ENCODE data around the gene CPEB3. TPM values are rescaled to one million over a fixed set of nuclear protein-coding genes. Genes with fewer than 3 reads are reported as not detected.

CPEB3 gene
- total RNA-seq, 4 donors from 2014 or later, result 12.3 to 18.4 (median 12.7) TPM

DNA sequence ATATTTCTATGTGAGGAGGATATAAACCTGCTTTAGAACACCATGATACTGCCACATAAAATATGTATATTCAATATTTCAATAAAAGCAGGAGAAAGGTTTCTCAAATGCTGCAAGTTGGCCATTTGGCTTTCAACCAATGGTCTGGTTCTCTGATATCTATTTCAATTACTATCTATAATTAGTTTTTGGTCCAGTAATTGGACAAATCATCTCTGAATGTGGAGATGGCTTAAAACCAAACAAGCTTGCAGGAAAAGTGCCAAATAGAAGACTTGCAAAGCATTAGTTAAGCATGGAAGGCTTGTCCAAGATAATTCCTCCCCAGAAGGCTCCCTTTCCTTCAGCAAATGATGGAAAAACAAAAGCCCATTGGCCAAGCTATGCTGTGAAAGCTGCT lies 140.1 kb downstream of the CPEB3 start:
- no peaks in the 10 kb centered on the region for H3K36me3 ChIP-seq
- no peak for TF ChIP-seq POLR2A (IDR thresholded peaks at IDR 0.05)
- TF ChIP-seq, protein P1, sequence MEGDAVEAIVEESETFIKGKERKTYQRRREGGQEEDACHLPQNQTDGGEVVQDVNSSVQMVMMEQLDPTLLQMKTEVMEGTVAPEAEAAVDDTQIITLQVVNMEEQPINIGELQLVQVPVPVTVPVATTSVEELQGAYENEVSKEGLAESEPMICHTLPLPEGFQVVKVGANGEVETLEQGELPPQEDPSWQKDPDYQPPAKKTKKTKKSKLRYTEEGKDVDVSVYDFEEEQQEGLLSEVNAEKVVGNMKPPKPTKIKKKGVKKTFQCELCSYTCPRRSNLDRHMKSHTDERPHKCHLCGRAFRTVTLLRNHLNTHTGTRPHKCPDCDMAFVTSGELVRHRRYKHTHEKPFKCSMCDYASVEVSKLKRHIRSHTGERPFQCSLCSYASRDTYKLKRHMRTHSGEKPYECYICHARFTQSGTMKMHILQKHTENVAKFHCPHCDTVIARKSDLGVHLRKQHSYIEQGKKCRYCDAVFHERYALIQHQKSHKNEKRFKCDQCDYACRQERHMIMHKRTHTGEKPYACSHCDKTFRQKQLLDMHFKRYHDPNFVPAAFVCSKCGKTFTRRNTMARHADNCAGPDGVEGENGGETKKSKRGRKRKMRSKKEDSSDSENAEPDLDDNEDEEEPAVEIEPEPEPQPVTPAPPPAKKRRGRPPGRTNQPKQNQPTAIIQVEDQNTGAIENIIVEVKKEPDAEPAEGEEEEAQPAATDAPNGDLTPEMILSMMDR (IDR thresholded peaks at IDR 0.05), result no peak
- H3K9me3 ChIP-seq, result no peaks in the 10 kb centered on the region
- intact Hi-C loops (cut with DNase I), result no loop called here
- H3K27ac ChIP-seq, result no peak overlapping the region
- DNase-seq, result no peak
- no peak overlapping the region for H3K4me3 ChIP-seq (replicated peaks in 1 of 3)
- H3K27me3 ChIP-seq, result no peaks in the 10 kb centered on the region
- H3K4me1 ChIP-seq, result peaks cover 33 to 44% of the 10 kb centered on the region in 2 donors

DNA sequence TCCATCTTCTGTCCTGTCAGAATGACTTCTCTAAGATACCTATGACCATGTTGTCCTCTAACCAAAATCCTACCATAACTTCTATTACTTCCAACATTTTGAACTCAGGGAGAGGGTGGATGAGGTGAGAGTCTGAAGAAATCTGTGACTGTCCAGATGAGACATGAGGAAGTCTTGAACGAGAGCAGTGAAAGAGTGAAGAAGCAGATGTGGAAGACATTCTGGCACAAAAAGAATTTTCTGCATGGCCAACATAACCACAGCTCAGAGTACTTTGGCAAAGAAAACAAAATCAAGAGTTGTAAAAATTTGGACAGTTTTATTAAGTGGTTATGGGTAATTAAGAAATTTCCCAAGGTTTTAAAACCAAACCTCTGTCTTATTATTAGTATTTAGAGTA lies 141.6 kb downstream of the CPEB3 start:
- Histone ChIP-seq H3K27ac (peak overlapping the region in 1 of 3 donors; percentile 30), H3K27me3 (no peaks in the 10 kb centered on the region), H3K9me3 (no peaks in the 10 kb centered on the region), H3K36me3 (no peaks in the 10 kb centered on the region), H3K4me3 (replicated peaks in 1 of 3) (no peak overlapping the region), H3K4me1 (peaks cover 33 to 44% of the 10 kb centered on the region in 2 donors)
- DNase-seq, result no peak
- intact Hi-C loops (cut with DNase I), result no loop called here
- no peak for TF ChIP-seq POLR2A (IDR thresholded peaks at IDR 0.05)
- TF ChIP-seq, protein P1 (IDR thresholded peaks at IDR 0.05), result no peak
- WGBS, 2 donors, result 29 to 30% methylated on average over 1 of the region's 1 CpG

- Histone ChIP-seq H3K9me3 (no peaks in the 10 kb centered on the region), H3K4me1 (peaks cover 33 to 44% of the 10 kb centered on the region in 2 donors), H3K27ac (peak overlapping the region; percentile 4 to 56 (median 16)), H3K4me3 (replicated peaks in 1 of 3) (no peak overlapping the region), H3K36me3 (no peaks in the 10 kb centered on the region), H3K27me3 (no peaks in the 10 kb centered on the region)
- TF ChIP-seq, protein P1 (IDR thresholded peaks at IDR 0.05), result no peak
- TF ChIP-seq POLR2A (IDR thresholded peaks at IDR 0.05), result no peak
- intact Hi-C loops (cut with DNase I), result no loop called here
- DNase-seq, result no peak
- 87 to 94% methylated on average over 6 of the region's 6 CpGs for WGBS, 2 donors
Observed at GRCh38 chr10:92146781-92147180, 144.1 kb downstream of the CPEB3 start.

DNA sequence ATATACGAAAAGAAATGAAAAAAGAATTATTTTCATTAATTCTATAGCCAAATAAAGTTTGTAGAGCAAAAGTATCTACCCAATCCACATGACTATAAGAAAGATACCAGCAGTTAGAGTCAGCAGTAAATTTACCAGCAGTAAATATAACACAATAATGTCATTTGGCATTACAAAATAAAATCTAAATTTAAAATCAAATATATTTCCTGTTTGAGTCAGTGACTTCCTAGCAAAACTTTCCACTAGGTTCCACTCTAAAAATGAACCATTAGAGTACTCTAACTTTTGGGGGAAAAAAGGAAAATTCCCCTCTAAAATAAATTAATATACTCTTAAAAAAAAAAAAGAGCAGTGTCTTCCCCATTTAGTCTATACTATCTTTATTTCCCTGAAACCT lies 144.8 kb downstream of the CPEB3 start:
- 76 to 80% methylated on average over 1 of the region's 1 CpG for WGBS, 2 donors
- DNase-seq, result no peak
- Histone ChIP-seq H3K27ac (peak overlapping the region; percentile 1 to 56 (median 16)), H3K4me1 (peaks cover 32 to 40% of the 10 kb centered on the region in 2 donors), H3K36me3 (no peaks in the 10 kb centered on the region), H3K9me3 (no peaks in the 10 kb centered on the region), H3K27me3 (no peaks in the 10 kb centered on the region), H3K4me3 (replicated peaks in 1 of 3) (no peak overlapping the region)
- intact Hi-C loops (cut with DNase I), result no loop called here
- no peak for TF ChIP-seq POLR2A (IDR thresholded peaks at IDR 0.05)
- TF ChIP-seq, protein P1 (IDR thresholded peaks at IDR 0.05), result no peak

DNA sequence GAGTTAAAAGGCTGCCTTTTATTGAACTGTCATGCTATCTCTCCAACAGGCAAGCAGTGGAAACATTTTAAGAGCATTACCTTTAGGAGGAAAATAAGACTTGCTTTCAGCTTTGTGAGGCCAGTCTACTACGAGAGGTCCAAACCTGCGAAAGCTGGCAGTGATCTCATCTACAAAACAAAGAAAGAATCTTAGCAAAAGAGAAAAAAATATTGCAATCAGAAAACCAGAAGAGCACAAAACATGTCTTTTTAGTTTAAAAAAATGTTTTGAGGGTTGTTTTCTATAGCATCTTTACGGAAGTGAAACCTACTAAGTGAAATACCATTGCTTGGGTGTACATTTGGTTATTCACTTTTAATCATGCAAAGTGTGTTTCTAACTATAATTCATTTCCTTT lies 147.9 kb downstream of the CPEB3 start:
- peaks cover 6 to 17% of the 10 kb centered on the region in 2 donors for H3K4me1 ChIP-seq
- 82 to 86% methylated on average over 3 of the region's 3 CpGs for WGBS, 2 donors
- no peak for TF ChIP-seq POLR2A (IDR thresholded peaks at IDR 0.05)
- TF ChIP-seq, protein P1 (IDR thresholded peaks at IDR 0.05), result no peak

More for the DNA sequence above, 147.9 kb downstream of the CPEB3 start:
- H3K9me3 ChIP-seq, result no peaks in the 10 kb centered on the region
- intact Hi-C loops (cut with DNase I), result no loop called here
- H3K36me3 ChIP-seq, result no peaks in the 10 kb centered on the region
- no peak for DNase-seq
- no peaks in the 10 kb centered on the region for H3K27me3 ChIP-seq
- H3K4me3 ChIP-seq (replicated peaks in 1 of 3), result no peak overlapping the region
- H3K27ac ChIP-seq, result peak overlapping the region in 1 of 3 donors; percentile 34

Measured in thyroid gland (tissue), 4 donors.